Activated naive CD4-positive, alpha-beta T cell treated with anti-CD3 and anti-CD28 coated beads, Interleukin-2, amount 50 U/mL, for 16 hours (primary cell): ENCODE measurements around the gene ZNF408.

Experiments used
- DNase-seq: peaks from one replicate; pipeline ENCODE4 v3.0.0-alpha.2; 2020

The ZNF408 gene

DNA sequence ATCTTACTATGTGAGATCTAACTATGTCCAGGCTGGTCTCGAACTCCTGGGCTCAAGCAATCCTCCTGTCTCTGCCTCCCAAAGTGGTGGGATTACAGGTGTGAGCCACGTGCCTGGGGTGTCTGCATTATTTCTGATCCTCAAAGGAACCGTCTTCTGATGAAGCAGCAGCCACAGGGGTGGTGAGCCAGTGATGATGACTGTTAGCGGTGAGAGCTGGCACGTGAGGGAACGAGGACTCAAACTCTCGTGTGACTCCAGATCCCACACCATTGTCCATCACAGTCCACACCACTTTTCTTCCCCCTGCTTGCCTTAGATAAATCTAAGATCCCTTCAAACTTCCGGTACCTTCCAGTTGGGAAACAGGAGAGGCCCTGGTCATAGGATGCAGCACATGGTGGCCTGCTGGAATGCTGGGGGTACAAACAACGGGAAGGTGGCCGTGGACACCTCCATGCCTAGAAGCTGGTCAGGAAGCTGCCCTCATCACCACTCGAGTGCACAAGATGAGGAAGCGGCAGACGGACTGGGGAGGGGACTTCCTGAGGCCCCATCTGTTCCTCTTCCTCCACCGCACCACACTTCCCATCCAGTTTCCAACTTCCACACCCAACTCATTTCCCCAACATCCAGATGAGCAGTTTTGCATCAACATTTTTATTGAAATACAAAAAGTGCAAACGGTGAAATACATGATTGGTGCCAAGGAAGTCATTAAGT, 24.2 kb upstream of the ZNF408 start:
- DNase-seq = no peak

DNA sequence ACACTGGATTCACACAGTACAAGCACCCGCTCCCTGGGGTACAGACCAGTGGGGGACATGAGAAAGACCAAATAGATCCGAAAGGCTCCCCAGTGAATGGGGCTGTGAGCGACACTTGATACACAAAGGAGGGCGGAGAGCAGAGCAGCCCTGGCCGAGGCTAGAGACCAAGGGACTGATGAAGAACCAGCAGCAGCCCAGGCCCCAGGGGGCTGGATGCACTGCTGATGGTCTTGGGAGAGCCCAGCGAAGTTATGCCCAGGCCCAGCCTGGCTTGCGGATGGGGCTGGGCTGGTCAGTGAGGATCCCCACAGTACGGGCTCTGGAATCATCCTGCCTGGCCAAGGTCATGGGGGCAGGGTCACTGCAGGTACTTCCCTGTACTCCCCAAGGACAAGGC, 23.7 kb upstream of the ZNF408 start:
- no peak for DNase-seq

DNA sequence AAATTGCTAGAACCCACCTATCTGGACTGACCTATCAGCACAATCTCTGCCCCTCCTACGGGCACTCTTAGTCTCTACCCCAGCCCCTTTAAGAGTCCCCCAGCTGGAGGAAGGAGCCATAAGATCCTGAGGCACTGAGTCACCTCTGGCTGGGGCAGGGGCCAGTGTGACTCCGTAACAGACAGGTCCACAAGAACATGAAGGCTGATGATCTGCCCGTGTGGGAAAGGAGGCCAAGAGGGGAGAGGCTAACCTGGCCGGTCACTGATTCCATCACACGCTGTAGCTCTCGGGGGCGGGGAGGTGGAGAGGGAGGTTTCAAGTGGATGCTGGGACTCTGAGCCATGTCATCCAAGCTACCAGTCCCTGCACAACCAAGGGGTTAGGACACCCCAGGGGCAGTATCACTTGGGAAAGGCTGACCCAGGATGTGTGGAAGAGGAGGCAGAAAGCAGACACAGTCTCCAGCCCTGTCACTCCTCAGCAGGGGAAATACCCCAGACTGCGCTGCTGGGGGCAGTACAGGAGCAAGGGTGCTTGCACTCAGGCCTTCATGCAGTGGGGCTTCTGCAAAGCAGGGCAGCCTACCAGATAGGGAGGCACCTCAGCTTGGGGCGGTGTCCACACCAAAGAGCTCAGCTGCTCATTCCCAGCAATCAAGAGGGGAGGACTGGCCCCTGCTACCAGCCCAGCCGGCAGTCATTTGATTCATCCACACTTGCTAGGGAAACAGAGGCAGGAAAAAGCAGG, 22.7 kb upstream of the ZNF408 start:
- no peak for DNase-seq

DNA sequence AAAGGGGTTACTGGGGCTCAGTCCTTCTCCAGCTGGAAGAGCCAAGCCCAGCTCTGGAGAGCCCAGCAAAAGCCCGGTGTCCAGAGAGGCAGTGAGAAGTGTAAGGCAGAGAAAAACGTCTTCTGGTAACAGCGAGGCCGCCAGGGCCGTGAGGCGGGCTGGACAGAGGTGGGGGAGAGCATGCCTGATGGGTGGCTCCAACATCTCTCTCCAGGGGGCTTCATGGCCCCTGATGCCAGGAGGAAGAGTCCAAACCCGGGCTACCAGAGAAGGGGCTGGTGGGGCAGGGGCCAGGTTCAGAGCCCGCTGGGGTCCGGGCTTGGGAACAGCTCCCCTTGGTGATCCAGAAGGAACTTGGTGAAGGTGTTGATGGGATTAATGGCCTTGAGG, 22.1 kb upstream of the ZNF408 start:
- no peak for DNase-seq

DNA sequence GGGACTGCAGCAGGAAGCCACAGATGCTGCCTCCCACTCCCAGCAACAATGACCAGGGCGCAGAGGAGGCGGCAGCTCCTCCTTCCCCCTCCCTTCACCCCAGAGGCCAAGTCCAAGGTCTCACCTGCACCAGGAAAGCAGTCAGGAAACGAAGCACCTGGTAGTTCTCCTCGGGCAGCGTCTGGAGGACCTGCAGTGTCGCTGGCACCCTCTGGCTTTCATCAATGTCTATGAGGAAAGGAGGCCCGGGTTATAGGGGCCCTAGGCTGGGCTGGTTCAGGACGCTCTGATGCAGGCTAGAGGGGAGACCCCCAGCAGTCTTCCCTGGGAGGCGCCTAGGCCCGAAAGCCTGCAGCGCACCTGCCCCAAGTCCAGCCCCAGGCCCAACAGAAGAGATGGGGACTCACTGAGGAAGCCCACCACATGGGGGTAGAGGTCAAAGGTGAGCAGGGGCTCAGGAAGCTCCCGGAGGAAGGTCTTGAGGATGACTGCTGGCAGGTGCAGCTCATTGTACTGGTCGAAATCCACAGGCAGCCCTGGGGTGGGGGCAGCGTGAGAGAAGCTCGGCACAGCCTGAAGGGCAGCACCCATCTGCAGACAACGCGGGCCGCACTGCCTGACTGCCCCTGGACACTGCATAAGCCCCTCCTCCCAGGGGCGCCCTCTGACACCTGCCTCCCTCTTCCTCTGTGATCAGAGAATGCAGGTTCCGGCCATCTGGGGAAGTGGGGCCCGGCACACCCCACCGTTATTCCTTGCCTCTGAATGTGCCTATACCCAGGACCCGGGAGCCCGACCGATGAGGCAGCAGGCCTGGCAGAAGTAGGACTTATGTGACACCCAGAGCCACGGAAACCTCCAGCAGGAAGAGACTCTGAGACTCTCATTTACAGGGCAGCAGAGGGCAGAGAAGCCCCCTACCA, 21.3 kb upstream of the ZNF408 start:
- DNase-seq = no peak

DNA sequence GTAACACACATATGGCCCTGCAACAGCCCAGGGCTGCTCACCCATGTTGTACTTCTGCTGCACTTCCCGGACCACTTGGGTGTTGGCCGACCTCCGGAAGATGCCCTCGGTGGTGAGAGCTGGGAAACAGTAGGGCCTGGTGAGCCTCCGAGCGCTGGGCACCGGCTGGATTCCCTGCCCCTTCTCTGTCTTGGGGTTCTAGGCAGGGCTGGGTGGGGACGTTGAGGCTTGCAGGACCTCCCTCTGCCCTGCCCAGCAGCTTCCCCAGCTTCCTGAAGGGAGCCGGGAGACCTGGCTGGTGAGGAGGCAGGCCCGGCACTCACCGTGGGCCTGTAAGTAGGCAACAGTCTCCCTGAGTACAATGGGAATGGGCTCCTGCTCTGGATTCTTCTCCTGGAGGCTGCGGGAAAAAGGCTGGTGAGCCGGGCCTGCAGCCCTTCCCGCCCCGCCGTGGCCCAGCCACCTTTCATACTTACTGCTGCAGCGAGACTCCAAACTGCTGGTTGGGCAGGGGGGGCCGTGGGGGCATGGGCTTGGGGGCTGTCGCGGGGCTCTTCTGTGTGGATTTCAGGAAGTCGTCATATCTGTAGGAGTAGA, 20.6 kb upstream of the ZNF408 start:
- DNase-seq = no peak

DNA sequence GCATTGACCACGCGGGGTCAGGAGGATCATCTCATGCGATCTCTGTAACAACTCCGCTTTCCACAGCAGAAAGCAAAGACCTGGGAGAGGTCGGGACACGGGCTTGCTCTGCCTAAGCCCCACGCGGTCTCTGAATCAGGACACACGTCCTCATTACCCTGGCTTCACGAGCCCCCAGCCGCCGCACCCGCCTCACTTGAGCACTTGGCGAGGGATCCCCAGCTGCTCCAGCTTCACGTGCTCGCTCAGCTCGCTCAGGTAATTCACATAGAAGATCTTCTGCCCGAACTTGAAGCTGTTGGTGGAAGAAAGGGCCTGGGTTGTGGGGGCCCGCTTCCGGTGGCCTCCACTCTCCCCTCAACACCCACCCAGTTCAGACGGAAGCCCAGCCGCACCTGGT, 20.0 kb upstream of the ZNF408 start:
- no peak for DNase-seq

DNA sequence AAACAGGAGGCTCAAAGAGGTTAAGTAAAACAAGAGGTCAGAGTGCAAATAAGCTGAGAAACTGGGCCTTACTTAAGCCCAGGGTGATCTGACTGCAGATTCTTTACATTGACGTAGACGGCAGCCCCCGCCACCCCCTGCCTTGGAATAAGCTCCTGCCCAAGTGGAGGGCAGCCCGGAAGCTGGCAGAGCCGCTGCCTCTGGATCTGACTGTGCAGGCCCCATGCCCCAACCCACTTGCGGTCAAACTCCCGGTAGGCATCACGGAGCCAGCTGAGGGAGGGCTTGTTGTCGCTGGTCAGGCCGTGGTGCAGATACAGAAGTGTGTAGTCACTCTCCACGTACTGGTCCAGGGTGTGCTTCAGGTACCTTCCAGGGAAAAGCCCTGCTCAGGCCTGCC, 19.0 kb upstream of the ZNF408 start:
- DNase-seq = no peak

DNA sequence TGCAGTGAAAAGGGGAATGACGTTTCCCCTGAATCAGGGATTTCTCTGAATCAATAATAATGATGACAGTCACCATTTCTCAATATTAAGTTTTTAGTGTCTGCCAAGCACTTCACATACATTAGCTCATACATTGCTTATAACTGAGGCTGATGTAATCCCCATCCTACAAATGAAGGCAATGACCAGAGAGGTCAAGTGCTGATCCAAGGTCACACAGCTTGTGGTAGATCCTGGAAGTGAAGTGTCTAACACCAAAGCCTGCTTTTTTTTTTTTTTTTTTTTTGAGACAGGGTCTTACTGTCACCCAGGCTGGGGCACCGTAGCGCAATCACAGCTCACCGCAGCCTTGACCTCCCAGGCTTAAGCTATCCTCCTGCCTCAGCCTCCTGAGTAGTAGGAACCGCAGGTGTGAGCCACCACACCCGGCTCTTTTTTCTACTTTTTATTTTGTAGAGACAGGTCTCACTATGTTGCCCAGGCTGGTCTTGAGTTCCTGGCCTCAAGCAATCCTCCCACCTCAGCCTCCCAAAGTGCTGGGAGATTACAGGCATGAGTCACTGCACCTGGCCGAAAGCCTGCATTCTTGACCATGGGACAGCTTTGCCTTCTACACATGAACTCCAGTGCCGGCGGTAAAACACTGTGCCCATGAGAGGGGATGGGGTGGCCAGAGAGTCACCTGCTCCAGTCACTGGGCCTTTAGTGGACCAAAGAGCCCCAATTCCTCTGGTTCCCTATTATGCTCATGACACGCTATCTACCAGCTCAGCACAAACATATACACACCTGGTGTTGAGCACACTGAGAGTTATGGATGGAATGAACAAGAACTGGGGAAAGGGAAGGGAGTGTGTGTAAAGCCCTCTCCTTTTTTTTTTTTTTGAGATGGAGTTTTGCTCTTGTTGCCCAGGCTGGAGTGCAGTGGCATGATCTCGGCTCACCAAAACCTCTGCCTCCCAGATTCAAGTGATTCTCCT, 17.8 kb upstream of the ZNF408 start:
- DNase-seq = no peak

DNA sequence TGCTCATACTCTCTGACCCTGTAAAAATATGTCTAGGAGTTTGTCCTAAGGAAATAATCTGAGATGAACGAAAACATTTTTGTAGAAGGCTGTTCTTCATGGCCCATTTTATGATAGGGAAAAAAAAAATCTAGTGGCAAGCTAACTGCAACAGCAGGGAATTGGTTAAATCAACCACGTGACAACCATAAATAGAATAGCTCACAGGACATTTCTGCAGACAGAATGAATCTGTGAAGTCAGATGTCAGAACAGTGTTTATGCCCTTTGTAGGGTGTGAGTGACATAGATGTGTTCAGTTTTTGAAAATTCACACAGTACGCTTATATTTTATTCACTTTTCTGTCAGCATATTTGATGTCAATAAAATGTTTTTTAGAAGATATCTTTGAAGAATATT, 16.5 kb upstream of the ZNF408 start:
- no peak for DNase-seq

DNA sequence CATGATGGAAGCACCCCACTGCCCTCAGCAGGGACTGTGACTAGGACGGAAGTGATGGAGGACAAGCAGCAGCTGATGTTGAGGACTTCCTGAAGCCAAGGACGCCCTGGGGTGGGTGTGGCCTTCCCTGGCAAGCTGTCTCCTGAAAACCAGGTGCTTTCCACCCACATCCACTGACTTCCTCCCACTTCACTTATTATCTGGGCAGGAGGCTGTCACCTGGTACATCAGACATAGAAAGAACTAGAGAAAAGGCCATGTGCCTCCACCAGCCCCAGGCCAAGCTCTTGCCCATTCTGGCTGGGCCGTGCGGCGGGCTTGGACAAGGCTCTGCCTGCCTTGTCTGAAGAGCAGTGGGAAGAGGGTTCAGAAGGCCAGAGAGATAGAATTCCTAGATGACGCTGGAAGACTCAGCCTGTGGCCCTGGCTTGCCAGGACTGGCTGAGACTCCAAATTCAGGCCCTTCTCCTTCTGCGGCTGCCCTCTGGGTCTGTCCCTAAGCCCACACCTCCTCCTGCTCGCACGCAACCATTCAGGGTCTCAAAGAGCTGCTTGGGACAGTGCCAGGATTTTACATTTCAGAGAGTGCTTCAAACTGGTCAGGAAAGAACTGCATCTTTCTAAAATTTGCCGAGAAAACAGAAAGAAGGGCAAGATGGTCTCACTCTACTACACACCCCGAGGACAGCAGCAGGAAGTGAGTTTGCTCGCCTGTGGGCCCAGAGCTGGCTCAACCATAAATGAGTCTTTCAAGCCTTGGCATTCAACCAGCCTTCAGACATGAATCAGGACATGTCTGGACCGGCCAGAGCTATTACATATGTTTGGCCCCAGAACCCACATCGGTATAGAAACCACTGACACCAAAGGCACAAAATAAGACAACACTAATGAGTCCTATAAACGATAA, 13.7 kb upstream of the ZNF408 start:
- DNase-seq = no peak

DNA sequence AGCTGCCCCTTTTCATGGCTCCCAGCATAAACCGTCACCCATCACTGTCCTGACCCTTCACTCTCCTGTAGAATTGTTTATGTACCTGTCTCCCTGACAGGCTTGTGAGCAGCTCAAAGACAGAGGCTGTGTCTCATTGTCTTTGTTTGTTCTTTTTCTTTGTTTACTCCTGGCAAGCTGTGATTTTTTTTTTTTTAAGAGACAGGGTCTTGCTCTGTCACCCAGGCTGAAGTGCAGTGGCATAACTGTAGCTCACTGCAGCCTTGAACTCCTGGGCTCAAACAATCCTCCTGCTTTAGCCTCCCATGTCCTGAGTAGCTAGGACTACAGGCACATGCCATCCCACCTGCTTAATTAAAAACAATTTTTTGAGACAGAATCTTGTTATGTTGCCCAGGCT, 10.1 kb upstream of the ZNF408 start:
- no peak for DNase-seq

DNA sequence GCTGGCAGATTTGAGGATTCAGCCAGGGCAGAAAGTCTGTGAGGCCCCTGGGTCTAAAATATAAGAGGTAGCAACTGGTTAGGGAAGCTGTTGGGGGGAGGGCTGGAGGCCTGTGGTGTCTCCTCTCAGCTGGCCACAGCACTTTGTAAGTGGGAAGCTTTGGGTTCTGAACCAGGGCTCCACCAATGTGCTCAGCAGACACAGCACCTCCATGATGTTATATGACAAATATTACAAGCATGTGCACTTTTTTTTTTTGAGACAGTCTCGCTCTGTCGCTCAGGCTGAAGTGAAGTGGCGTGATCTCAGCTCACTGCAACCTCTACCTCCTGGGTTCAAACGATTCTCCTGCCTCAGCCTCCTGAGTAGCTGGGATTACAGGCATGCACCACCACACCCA, 8.4 kb upstream of the ZNF408 start:
- no peak for DNase-seq

DNA sequence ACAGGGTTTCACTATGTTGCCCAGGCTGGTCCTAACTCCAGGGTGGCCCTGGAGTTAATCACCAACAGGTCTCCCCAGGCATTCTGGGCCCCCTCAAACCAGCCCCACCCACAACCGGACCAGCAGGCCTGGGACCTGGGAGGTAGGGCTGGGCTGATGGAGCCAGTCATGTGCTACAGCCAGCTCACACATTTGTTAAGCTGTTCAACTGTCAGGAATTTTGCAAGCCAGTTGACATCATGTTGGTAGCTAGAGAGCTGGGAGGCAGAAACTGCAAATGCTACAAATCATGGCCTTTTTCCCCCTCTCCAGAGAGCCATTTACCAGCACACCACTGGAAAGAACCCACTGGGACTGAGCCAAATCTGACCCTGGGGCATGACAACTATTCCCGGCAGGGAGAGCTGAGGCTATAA, 7.2 kb upstream of the ZNF408 start:
- DNase-seq = no peak

DNA sequence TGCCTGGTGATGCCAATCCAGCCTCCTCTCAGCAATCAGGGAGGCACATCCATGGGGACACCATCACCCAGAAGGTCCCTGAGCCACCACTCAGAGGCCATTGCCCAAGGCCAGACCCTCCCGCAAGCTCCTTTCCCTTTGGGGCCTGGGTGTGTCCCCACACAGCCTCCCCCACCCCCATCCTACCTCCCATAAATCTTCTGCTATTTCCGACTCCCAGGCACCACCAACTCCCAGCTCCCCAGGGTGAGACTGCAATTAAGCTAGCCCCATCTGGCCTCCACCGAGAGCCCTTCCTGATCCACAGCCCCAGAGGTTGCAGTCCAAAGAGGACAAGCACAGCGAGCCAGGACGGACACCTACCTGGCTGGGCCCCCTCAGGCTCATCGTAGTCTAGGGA, 6.8 kb upstream of the ZNF408 start:
- DNase-seq = no peak

DNA sequence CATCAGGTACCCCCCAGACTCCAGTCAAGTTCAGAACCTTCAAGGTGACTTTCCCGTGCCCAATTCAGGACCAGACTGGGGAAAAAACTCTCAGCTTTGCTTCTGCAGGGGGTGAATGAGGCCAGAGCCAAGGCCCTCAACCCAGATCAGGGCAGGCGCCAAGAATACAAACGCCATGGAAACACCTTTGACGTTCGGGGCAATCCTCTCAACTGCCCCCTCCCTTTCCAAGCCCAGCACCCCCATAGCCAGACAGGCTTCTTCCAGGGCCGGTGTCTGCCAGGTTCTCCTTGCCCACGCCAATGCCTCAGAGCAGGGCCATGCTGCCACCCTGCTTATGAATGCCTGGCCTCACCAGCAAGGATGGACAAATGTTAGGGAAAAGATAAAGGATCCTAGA, 6.2 kb upstream of the ZNF408 start:
- no peak for DNase-seq

DNA sequence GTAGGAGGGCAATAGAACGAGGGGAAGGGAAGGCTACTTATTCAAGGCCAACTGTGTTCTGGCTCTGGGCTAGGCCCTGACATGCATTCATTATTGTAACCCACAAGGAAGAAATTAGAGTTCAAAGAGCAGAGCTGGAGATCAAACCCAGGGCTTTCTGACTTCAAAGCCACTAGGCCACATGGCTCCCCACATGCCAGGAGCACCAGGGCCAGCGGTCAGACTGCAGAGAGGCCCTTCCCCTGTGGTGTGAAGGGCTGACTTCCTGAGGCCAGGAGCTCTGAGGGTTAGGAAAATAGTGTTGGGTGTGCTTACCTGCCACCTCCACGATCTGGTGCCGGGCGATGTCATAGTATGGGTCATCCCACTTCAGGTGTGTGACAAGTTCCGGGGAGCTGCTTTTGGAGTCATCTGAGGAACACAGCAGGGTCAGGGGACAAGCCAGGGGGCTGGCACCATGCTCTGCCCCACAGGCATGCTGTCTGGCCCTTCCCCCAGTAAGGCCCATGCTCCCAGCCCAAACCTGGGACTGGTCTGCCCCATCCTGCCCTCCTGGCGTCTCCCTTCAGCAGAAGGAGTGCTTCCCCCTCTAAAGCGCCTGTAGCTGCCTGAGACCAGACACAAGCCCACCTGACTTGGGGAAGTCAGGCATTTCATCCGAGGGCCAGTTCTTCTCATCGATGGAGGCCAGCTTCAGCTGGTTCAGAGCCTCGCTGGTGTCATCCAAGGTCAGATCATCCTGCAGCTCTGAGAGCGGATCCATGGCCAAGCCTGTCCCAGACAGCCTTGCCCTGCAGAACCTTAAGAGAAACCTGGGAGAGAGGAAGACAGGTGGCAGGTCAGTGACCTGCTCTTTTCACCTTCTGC, 5.3 kb upstream of the ZNF408 start:
- no peak for DNase-seq

DNA sequence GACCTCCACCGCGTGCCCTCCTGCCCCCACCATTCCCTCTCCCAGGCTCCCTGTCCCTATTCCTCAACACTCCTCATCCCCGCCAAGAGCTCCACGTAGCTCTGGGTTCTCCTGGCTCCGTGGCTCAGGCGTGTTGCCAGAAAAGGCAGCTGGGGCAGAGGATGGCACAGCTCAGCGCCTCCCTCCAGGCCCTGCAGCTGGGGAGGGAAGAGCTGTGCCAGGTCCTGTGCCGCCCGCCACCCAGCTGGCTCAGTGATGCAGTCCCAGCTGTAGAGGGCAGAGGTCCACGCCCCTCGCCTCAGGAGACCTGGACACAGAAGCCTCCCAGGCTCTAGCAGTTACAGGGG, 4.6 kb upstream of the ZNF408 start:
- DNase-seq = no peak

DNA sequence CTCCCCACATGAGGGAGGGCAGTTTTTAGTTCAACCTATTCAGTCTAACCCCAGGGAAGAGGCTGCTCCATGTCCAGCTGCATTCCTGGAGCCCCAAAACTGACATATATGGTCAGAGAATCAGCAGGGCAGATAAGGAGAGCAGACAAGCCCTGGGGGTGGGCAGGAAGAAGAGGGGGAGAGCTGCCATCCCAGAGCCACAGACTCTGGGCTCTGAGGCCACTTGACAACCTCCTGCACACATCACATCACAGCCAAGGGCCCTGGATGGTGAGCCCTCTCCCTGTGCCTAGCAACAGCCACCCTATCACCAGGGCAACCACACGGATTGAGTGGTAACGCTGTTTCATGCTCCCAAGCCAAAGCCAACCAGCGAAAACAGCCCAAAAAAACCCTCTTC, 3.5 kb upstream of the ZNF408 start:
- DNase-seq = no peak

DNA sequence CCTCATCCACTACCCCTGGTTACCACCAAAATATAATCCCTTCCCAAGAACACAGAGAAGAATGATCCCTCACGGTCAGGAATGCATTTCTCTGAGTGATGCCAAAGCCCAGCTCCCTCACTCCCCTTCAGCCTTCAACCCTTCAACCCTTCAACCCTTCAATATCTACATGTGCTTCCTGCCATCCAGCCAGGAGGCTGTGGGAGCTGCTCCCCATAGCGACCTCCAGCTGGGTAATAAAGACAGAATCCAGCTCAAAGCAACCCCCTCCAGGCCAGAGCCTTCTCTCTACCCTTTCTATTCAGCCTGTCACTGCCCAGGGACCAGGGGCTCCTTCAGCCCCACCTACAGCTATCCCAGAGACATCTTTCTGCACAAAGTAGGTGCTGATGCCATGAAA, 3.1 kb upstream of the ZNF408 start:
- no peak for DNase-seq
